PC-9 (cell line): ENCODE results near the gene LTBP3.

Experiments
- CTCF ChIP-seq: fragments of 200-600 bp; sonication (generic); conservative IDR thresholded peaks from 2 replicates; pipeline ENCODE4 v1.6.1; 2017; ENCODE audit warnings: mixed run types, antibody characterized with exemption, mild to moderate bottlenecking, moderate library complexity
- EZH2 ChIP-seq: fragments of 200-600 bp; sonication (generic); IDR thresholded peaks from 2 replicates; pipeline ENCODE4 v1.8.0; 2017; ENCODE audit warnings: antibody characterized with exemption, low read depth

GRCh38 chr11:65571940-65572339 is 13.8 kb upstream of the LTBP3 start:
- TF ChIP-seq EZH2: no peak
- TF ChIP-seq CTCF: peak; percentile 70
